Measurements from ENCODE around the gene RHOB.
"Not testable (repeated sequence)": the region's sequence is repeated elsewhere in the genome, so short reads cannot be mapped to it uniquely, and the experiment has no call there.

Gene RHOB

DNA sequence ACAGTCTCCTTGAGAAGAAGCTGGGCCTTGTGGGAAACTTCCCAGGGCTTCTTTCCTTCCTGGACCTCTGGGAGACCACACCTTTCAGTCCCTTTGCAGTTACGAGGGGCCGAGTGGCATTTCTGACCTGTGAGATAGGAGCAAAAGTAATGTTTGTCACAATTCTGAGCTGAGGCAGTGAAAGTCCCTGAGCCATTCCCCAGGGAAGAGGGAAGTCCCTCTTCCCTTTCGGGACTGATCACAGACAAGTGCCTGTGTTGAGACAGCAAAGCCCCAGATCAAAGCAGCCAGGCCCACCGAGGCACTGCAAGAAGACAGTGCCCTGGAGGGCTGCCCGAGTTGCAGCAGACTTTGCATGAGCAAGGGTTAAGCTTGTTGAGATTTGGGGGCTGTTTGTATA lies 41.9 kb downstream of the RHOB start:
- no peak overlapping the region for H3K9ac ChIP-seq (ENCODE audit: low read length)
- no peak overlapping the region for H3K27ac ChIP-seq (ENCODE audit: low read depth, low read length)
- H3K36me3 ChIP-seq (ENCODE audit: control insufficient read depth, insufficient read depth, low read length), result no peaks in the 10 kb centered on the region
- no peaks in the 10 kb centered on the region for H3K9me3 ChIP-seq (ENCODE audit: control insufficient read depth, insufficient read depth, low read depth, low read length)
- peaks cover 19% of the 10 kb centered on the region for H3K27me3 ChIP-seq (ENCODE audit: control insufficient read depth, insufficient read depth, low read length)
- peaks cover 33% of the 10 kb centered on the region for H3K4me1 ChIP-seq (ENCODE audit: control insufficient read depth, insufficient read depth, low read length)
- no peak overlapping the region for H3K4me3 ChIP-seq (ENCODE audit: low read depth, low read length)

GRCh38 chr2:20490300-20491181 lies 43.7 kb downstream of the RHOB start:
- H3K4me1 ChIP-seq (ENCODE audit: control insufficient read depth, insufficient read depth, low read length), result peaks cover 37% of the 10 kb centered on the region
- peaks cover 14% of the 10 kb centered on the region for H3K27me3 ChIP-seq (ENCODE audit: control insufficient read depth, insufficient read depth, low read length)
- H3K27ac ChIP-seq (ENCODE audit: low read depth, low read length), result no peak overlapping the region

GRCh38 chr2:20491739-20492531 lies 45.1 kb downstream of the RHOB start:
- no peak overlapping the region for H3K9ac ChIP-seq (ENCODE audit: low read length)
- H3K36me3 ChIP-seq (ENCODE audit: control insufficient read depth, insufficient read depth, low read length), result no peaks in the 10 kb centered on the region
- peaks cover 10% of the 10 kb centered on the region for H3K27me3 ChIP-seq (ENCODE audit: control insufficient read depth, insufficient read depth, low read length)
- H3K4me1 ChIP-seq (ENCODE audit: control insufficient read depth, insufficient read depth, low read length), result peaks cover 40% of the 10 kb centered on the region
- H3K9me3 ChIP-seq (ENCODE audit: control insufficient read depth, insufficient read depth, low read depth, low read length), result no peaks in the 10 kb centered on the region
- H3K27ac ChIP-seq (ENCODE audit: low read depth, low read length), result no peak overlapping the region
- no peak overlapping the region for H3K4me3 ChIP-seq (ENCODE audit: low read depth, low read length)

More at GRCh38 chr2:20490300-20491181, 43.7 kb downstream of the RHOB start:
- Histone ChIP-seq H3K36me3 (ENCODE audit: control insufficient read depth, insufficient read depth, low read length) (no peaks in the 10 kb centered on the region), H3K9me3 (ENCODE audit: control insufficient read depth, insufficient read depth, low read depth, low read length) (no peaks in the 10 kb centered on the region), H3K9ac (ENCODE audit: low read length) (no peak overlapping the region), H3K4me3 (ENCODE audit: low read depth, low read length) (no peak overlapping the region)

GRCh38 chr2:20493095-20493494 lies 46.2 kb downstream of the RHOB start:
- H3K4me3 ChIP-seq (ENCODE audit: low read depth, low read length); H3K9me3 ChIP-seq (ENCODE audit: control insufficient read depth, insufficient read depth, low read depth, low read length); H3K27ac ChIP-seq (ENCODE audit: low read depth, low read length); H3K27me3 ChIP-seq (ENCODE audit: control insufficient read depth, insufficient read depth, low read length); H3K36me3 ChIP-seq (ENCODE audit: control insufficient read depth, insufficient read depth, low read length); H3K9ac ChIP-seq (ENCODE audit: low read length): not testable (repeated sequence)
- H3K4me1 ChIP-seq (ENCODE audit: control insufficient read depth, insufficient read depth, low read length), result peaks cover 29% of the 10 kb centered on the region

DNA sequence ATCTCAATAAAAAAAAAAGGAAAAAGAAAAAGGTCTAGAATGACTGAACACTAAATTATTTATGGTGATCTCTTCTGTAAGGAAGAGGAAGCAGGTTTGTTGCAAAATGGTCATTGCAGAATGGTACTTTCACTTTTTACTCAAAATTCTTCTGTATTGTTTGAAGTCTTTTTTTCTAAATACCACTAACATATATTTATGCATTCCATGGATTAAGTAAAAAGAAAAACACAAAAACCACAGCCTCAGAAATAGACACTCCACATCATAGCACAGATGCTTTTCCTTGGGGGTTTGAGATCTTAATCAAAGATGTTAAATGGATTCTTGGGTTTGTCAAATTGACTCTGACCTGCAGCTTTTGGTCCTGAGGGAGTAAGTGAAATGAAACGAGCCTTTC lies 47.4 kb downstream of the RHOB start:
- Histone ChIP-seq H3K4me3 (ENCODE audit: low read depth, low read length) (no peak overlapping the region), H3K27ac (ENCODE audit: low read depth, low read length) (no peak overlapping the region), H3K4me1 (ENCODE audit: control insufficient read depth, insufficient read depth, low read length) (peaks cover 19% of the 10 kb centered on the region; the same call in 1 of the 2 replicates), H3K27me3 (ENCODE audit: control insufficient read depth, insufficient read depth, low read length) (no peaks in the 10 kb centered on the region), H3K9me3 (ENCODE audit: control insufficient read depth, insufficient read depth, low read depth, low read length) (no peaks in the 10 kb centered on the region), H3K36me3 (ENCODE audit: control insufficient read depth, insufficient read depth, low read length) (no peaks in the 10 kb centered on the region), H3K9ac (ENCODE audit: low read length) (no peak overlapping the region)

DNA sequence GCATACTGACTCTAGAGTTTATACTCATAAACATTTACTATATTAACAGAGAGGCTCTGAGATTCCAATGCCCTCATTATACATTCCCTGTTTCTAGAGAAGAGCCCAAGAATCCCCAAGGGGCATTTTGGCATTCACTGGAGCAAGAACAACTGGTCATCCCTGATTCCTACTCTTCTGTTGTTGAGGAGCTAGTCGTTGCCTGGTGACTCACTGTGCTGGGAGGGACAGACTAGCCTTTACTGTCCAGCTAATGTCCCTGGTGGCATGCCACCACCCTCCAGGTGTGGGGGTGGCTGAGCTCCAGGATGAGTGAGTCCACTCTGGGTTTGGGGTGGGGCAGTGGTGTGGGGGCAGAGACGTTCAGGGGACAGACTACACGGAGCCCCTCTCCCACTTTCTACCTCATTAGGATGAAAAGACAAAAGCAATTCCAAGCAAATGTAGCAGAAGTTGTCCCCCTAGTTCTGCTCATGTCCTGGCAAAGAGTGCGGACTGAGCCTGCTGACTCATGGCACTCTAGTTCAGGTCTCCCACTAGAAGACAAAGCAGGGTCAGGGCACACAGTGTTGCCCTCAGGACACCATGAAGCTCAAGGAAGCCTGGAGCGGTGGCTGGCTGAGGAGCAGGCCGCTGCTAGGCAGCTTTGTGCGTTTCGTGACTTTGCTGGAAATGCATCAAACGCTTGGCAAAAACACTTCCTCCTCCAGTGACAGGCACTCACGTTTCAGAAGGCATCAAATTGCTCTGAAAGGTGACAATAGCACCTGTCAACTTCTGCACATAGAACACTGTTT lies 49.4 kb downstream of the RHOB start:
- H3K27ac ChIP-seq (ENCODE audit: low read depth, low read length), result no peak overlapping the region
- peaks cover 11% of the 10 kb centered on the region; the same call in 1 of the 2 replicates for H3K4me1 ChIP-seq (ENCODE audit: control insufficient read depth, insufficient read depth, low read length)
- H3K27me3 ChIP-seq (ENCODE audit: control insufficient read depth, insufficient read depth, low read length), result no peaks in the 10 kb centered on the region
- H3K9me3 ChIP-seq (ENCODE audit: control insufficient read depth, insufficient read depth, low read depth, low read length), result no peaks in the 10 kb centered on the region
- H3K36me3 ChIP-seq (ENCODE audit: control insufficient read depth, insufficient read depth, low read length), result no peaks in the 10 kb centered on the region
- no peak overlapping the region for H3K4me3 ChIP-seq (ENCODE audit: low read depth, low read length)
- no peak overlapping the region for H3K9ac ChIP-seq (ENCODE audit: low read length)

DNA sequence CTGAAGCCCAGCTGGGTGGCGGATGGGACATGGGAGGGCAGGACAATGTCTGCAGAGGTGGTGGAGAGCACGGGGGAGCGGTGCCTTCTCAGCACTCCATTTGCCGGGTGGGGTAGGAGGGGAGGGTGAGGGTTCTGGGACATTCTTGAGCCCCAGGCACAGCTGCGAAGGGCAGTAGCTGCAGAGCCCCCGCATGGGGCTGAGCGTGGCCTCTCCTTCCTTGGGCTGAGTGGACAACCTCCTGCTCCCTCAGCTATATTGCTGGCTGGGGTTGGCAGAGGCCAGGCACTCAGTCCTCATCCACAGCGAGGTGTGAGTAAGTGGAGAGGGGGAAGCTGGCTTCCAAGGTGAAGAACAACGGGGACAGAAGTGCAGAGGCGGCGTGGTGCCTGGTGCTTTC lies 50.1 kb downstream of the RHOB start:
- Histone ChIP-seq H3K27me3 (ENCODE audit: control insufficient read depth, insufficient read depth, low read length) (no peaks in the 10 kb centered on the region), H3K27ac (ENCODE audit: low read depth, low read length) (no peak overlapping the region), H3K36me3 (ENCODE audit: control insufficient read depth, insufficient read depth, low read length) (no peaks in the 10 kb centered on the region), H3K4me3 (ENCODE audit: low read depth, low read length) (no peak overlapping the region), H3K9ac (ENCODE audit: low read length) (no peak overlapping the region), H3K9me3 (ENCODE audit: control insufficient read depth, insufficient read depth, low read depth, low read length) (no peaks in the 10 kb centered on the region), H3K4me1 (ENCODE audit: control insufficient read depth, insufficient read depth, low read length) (peaks cover 11% of the 10 kb centered on the region; the same call in 1 of the 2 replicates)

Data from HUES6 (cell line).